ENCODE data around the gene KRTAP10-11. TPM values are rescaled to one million over a fixed set of nuclear protein-coding genes. Genes with fewer than 3 reads are reported as not detected.

KRTAP10-11 gene
- total and polyA plus RNA-seq, 2 donors (not counting 1 experiment from before 2014, with no cell fraction given), result not detected

- WGBS (ENCODE audit: insufficient coverage), result 82% methylated on average over 3 of the region's 8 CpGs
- H3K4me1 ChIP-seq (ENCODE audit: control insufficient read depth in 2 of 2, insufficient read depth in 2 of 2, low read length in 2 of 2), result peaks cover 11 to 13% of the 10 kb centered on the region in 2 donors
- POLR2A ChIA-PET, result no interaction called here
- Mint-ChIP-seq H3K4me3 (no peak overlapping the region), H3K27me3 (peaks cover 4% of the 10 kb centered on the region), H3K4me1 (peaks cover 14% of the 10 kb centered on the region), H3K27ac (no peak overlapping the region), H3K9me3 (ENCODE audit: insufficient read depth) (peaks cover 14% of the 10 kb centered on the region)
- CTCF ChIA-PET, result interaction anchor here (0.6 kb wide), 1 partner anchor 479 kb away, joined by 3 read pairs; no protein-coding TSS in a partner anchor
- no peak overlapping the region for H3K9ac ChIP-seq (ENCODE audit: low read length)
- peaks cover 0 to 39% (median 12%) of the 10 kb centered on the region in 3 donors for H3K9me3 ChIP-seq (ENCODE audit: control extremely low read depth in 1 of 3, control insufficient read depth in 2 of 3, insufficient read depth in 1 of 3, low read length in 2 of 3)
- DNase-seq, result no peak
- H3K36me3 ChIP-seq (replicated peaks in 1 of 2; ENCODE audit: control extremely low read depth in 1 of 2, control insufficient read depth in 1 of 2, extremely low read depth in 1 of 2, insufficient read depth in 2 of 2, low read length in 1 of 2), result no peaks in the 10 kb centered on the region
- H3K27me3 ChIP-seq (replicated peaks in 1 of 4; ENCODE audit: control extremely low read depth in 1 of 4, control insufficient read depth in 3 of 4, insufficient read depth in 4 of 4, low read length in 3 of 4), result peaks cover 0 to 3% (median 1%) of the 10 kb centered on the region in 4 experiments
- no peaks in the 10 kb centered on the region for H4K20me1 ChIP-seq (ENCODE audit: control insufficient read depth, insufficient read depth, low read length, poor library complexity, severe bottlenecking)
- H2AFZ ChIP-seq (ENCODE audit: insufficient read depth, low read depth, low read length, poor library complexity, severe bottlenecking), result no peak overlapping the region
- no peaks in the 10 kb centered on the region for H3K79me2 ChIP-seq (ENCODE audit: control insufficient read depth, insufficient read depth, low read length)
- H3K4me2 ChIP-seq (replicated peaks; ENCODE audit: low read depth, low read length, poor library complexity, severe bottlenecking), result no peak overlapping the region
- no peak for ATAC-seq (ENCODE audit: low read depth)
- no peak overlapping the region for H3K4me3 ChIP-seq (ENCODE audit: control extremely low read depth in 1 of 5, extremely low read depth in 1 of 5, insufficient read depth in 1 of 5, low read depth in 2 of 5, low read length in 4 of 5)
- H3K27ac ChIP-seq (ENCODE audit: low read length in 2 of 2), result no peak overlapping the region
- intact Hi-C loops (cut with micrococcal nuclease), result no loop called here
- TF ChIP-seq CTCF (IDR thresholded peaks at IDR 0.05) (no peak), EZH2 (IDR thresholded peaks at IDR 0.05; ENCODE audit: borderline replicate concordance, insufficient read depth, low read depth, low read length, poor library complexity, severe bottlenecking) (no peak)
Observed at GRCh38 chr21:44615466-44615865, 30.7 kb upstream of the KRTAP10-11 start.

- no peak overlapping the region for H3K9ac ChIP-seq (ENCODE audit: low read length)
- H3K4me3 ChIP-seq (ENCODE audit: control extremely low read depth in 1 of 5, extremely low read depth in 1 of 5, insufficient read depth in 1 of 5, low read depth in 2 of 5, low read length in 4 of 5), result no peak overlapping the region
- Mint-ChIP-seq H3K4me3 (no peak overlapping the region), H3K27ac (no peak overlapping the region), H3K27me3 (peaks cover 4% of the 10 kb centered on the region), H3K9me3 (ENCODE audit: insufficient read depth) (peaks cover 18% of the 10 kb centered on the region), H3K4me1 (peaks cover 14% of the 10 kb centered on the region)
- H2AFZ ChIP-seq (ENCODE audit: insufficient read depth, low read depth, low read length, poor library complexity, severe bottlenecking), result no peak overlapping the region
- CTCF ChIA-PET, result no interaction called here
- no peaks in the 10 kb centered on the region for H3K79me2 ChIP-seq (ENCODE audit: control insufficient read depth, insufficient read depth, low read length)
- no peaks in the 10 kb centered on the region for H4K20me1 ChIP-seq (ENCODE audit: control insufficient read depth, insufficient read depth, low read length, poor library complexity, severe bottlenecking)
- no peak overlapping the region for H3K27ac ChIP-seq (ENCODE audit: low read length in 2 of 2)
- intact Hi-C loops (cut with micrococcal nuclease), result no loop called here
- DNase-seq (no peak), ATAC-seq (ENCODE audit: low read depth) (no peak)
- H3K27me3 ChIP-seq (replicated peaks in 1 of 4; ENCODE audit: control extremely low read depth in 1 of 4, control insufficient read depth in 3 of 4, insufficient read depth in 4 of 4, low read length in 3 of 4), result peaks cover 0 to 3% (median 1%) of the 10 kb centered on the region in 4 experiments
- no peak for TF ChIP-seq CTCF (IDR thresholded peaks at IDR 0.05)
- TF ChIP-seq EZH2 (IDR thresholded peaks at IDR 0.05; ENCODE audit: borderline replicate concordance, insufficient read depth, low read depth, low read length, poor library complexity, severe bottlenecking), result no peak
- H3K36me3 ChIP-seq (replicated peaks in 1 of 2; ENCODE audit: control extremely low read depth in 1 of 2, control insufficient read depth in 1 of 2, extremely low read depth in 1 of 2, insufficient read depth in 2 of 2, low read length in 1 of 2), result no peaks in the 10 kb centered on the region
- H3K4me2 ChIP-seq (replicated peaks; ENCODE audit: low read depth, low read length, poor library complexity, severe bottlenecking), result no peak overlapping the region
- peaks cover 0 to 36% (median 9%) of the 10 kb centered on the region in 3 donors for H3K9me3 ChIP-seq (ENCODE audit: control extremely low read depth in 1 of 3, control insufficient read depth in 2 of 3, insufficient read depth in 1 of 3, low read length in 2 of 3)
- POLR2A ChIA-PET, result no interaction called here
- 86% methylated on average over 17 of the region's 17 CpGs for WGBS (ENCODE audit: insufficient coverage)
- H3K4me1 ChIP-seq (ENCODE audit: control insufficient read depth in 2 of 2, insufficient read depth in 2 of 2, low read length in 2 of 2), result peaks cover 11 to 13% of the 10 kb centered on the region in 2 donors
Observed at GRCh38 chr21:44615911-44616590, 30.2 kb upstream of the KRTAP10-11 start.

All from B cell (primary cell).